OCI-LY1 (cell line): ENCODE results near the gene RAPGEF4.

Experiments
- EZH2 ChIP-seq: fragments of 200-600 bp; sonication (generic), shearing (Covaris generic); IDR thresholded peaks from 2 replicates; pipeline ENCODE4 v1.8.0; 2017; ENCODE audit warnings: borderline replicate concordance, mixed run types, mild to moderate bottlenecking, antibody characterized with exemption, low read length, moderate library complexity, mixed read lengths
- TF ChIP-seq, protein P1 (sequence below): fragments of 200-600 bp; sonication (generic), shearing (Covaris generic); IDR thresholded peaks from 2 replicates; pipeline ENCODE4 v1.5.1; 2017; ENCODE audit warnings: mild to moderate bottlenecking, antibody characterized with exemption, low read length, moderate library complexity, mixed read lengths

DNA sequence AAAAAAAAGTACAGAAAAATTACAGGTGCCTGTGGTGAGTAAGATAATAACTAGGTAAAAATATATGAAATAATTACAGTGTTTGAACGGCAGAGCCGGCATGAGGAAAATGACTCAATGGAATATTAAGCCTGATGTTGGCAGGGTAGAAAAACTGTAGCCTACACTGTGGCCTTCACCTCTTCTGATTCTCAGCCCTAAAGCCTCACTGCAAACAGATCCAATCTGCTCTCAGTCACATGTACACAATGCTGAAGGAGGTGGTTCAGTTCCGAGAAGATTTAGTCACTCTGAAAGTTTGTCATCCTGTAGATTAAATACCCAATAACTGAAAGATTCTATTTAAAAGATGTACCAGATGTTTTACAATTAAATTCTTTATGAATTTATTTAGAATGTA lies 273.1 kb downstream of the RAPGEF4 start:
- TF ChIP-seq, protein P1, sequence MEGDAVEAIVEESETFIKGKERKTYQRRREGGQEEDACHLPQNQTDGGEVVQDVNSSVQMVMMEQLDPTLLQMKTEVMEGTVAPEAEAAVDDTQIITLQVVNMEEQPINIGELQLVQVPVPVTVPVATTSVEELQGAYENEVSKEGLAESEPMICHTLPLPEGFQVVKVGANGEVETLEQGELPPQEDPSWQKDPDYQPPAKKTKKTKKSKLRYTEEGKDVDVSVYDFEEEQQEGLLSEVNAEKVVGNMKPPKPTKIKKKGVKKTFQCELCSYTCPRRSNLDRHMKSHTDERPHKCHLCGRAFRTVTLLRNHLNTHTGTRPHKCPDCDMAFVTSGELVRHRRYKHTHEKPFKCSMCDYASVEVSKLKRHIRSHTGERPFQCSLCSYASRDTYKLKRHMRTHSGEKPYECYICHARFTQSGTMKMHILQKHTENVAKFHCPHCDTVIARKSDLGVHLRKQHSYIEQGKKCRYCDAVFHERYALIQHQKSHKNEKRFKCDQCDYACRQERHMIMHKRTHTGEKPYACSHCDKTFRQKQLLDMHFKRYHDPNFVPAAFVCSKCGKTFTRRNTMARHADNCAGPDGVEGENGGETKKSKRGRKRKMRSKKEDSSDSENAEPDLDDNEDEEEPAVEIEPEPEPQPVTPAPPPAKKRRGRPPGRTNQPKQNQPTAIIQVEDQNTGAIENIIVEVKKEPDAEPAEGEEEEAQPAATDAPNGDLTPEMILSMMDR, result no peak
- TF ChIP-seq EZH2, result no peak
